NCI-H1436 treated with DMSO at 0.1 percent for 48 hours (cell line): ENCODE measurements around the gene CER1.
"Not testable (repeated sequence)": the region's sequence is repeated elsewhere in the genome, so short reads cannot be mapped to it uniquely, and the experiment has no call there.

Experiments used
- DNase-seq: peaks from one replicate; lab custom pipeline; 2025; lab: John Stamatoyannopoulos, UW

Gene CER1

GRCh38 chr9:14715102-14715501 lies 7.4 kb downstream of the CER1 start:
- no peak for DNase-seq

GRCh38 chr9:14713187-14713767 lies 9.3 kb downstream of the CER1 start:
- no peak for DNase-seq

- DNase-seq, result no peak
Measured at GRCh38 chr9:14710804-14711203, 11.7 kb downstream of the CER1 start.

GRCh38 chr9:14706530-14707140 lies 15.9 kb downstream of the CER1 start:
- no peak for DNase-seq

GRCh38 chr9:14705079-14705478 lies 17.5 kb downstream of the CER1 start:
- no peak for DNase-seq

GRCh38 chr9:14704281-14704680 lies 18.3 kb downstream of the CER1 start:
- no peak for DNase-seq

GRCh38 chr9:14702200-14702720 lies 20.3 kb downstream of the CER1 start:
- no peak for DNase-seq

- DNase-seq, result no peak
Measured at GRCh38 chr9:14693251-14693861, 29.2 kb downstream of the CER1 start, which contains the start of gene ZDHHC21. Gene ZDHHC21 (minus strand): TSS chr9:14693432. CDS start chr9:14674340, 19,092 bp downstream.

GRCh38 chr9:14692470-14693250 lies 29.9 kb downstream of the CER1 start:
- DNase-seq, result no peak

GRCh38 chr9:14690948-14691730 lies 31.4 kb downstream of the CER1 start:
- no peak for DNase-seq

- no peak for DNase-seq
Measured at GRCh38 chr9:14687042-14687719, 35.4 kb downstream of the CER1 start.

- DNase-seq, result no peak
Measured at GRCh38 chr9:14686168-14686567, 36.4 kb downstream of the CER1 start.

- DNase-seq, result not testable (repeated sequence)
Measured at GRCh38 chr9:14682616-14683015, 39.9 kb downstream of the CER1 start.

- DNase-seq, result no peak
Measured at GRCh38 chr9:14678776-14679175, 43.8 kb downstream of the CER1 start.

- no peak for DNase-seq
Measured at GRCh38 chr9:14677872-14678271, 44.7 kb downstream of the CER1 start.

- DNase-seq, result no peak
Measured at GRCh38 chr9:14677396-14677795, 45.1 kb downstream of the CER1 start.

- DNase-seq, result no peak
Measured at GRCh38 chr9:14674630-14675029, 47.9 kb downstream of the CER1 start.

GRCh38 chr9:14671377-14671776 lies 51.2 kb downstream of the CER1 start:
- DNase-seq, result no peak

GRCh38 chr9:14670718-14671117 lies 51.8 kb downstream of the CER1 start:
- no peak for DNase-seq
